PC-3 (cell line): ENCODE measurements around the gene CFD. TPM values are rescaled to one million over a fixed set of nuclear protein-coding genes. Genes with fewer than 3 reads are reported as not detected.

Experiments used
- ATAC-seq: fragments of 200-7000 bp; cut with Tn5 transposase; 2 replicates; pipeline ENCODE4 v1.9.1; 2020; ENCODE audit warnings: mild to moderate bottlenecking, moderate library complexity
- BruUV-seq: library from RNA; stranded (reverse); fragments of 400-500 nt; replicated peaks from 2 replicates; lab custom pipeline; 2021; lab: Mats Ljungman, UMichigan
- CTCF ChIA-PET: fragments of 300-600 bp; sonication (Branson Sonifier 250); formaldehyde crosslinking; loops from one replicate; lab custom pipeline; 2022; ENCODE audit warnings: antibody characterized with exemption; lab: Charles Lee
- POLR2A ChIA-PET: fragments of 300-600 bp; sonication (Branson Sonifier 250); formaldehyde crosslinking; loops from one replicate; lab custom pipeline; 2022; ENCODE audit warnings: antibody characterized with exemption; ENCODE audit not compliant: unreplicated experiment; lab: Charles Lee
- DNase-seq: peaks from one replicate; pipeline ENCODE4 v3.0.0-alpha.2; 2015
- H2AFZ ChIP-seq: fragments of 300-600 bp; sonication (generic); 2 replicates; pipeline ENCODE4 v1.6.0; 2016; ENCODE audit warnings: antibody characterized with exemption, low read length
- H3F3A ChIP-seq: fragments of 300-600 bp; sonication (generic); one replicate; pipeline ENCODE4 v1.6.0; 2017; ENCODE audit warnings: antibody characterized with exemption, low read length, control low read depth, mild to moderate bottlenecking; ENCODE audit not compliant: unreplicated experiment
- H3K27ac ChIP-seq: fragments of 300-600 bp; sonication (generic); 2 replicates; pipeline ENCODE4 v1.5.1; 2016; ENCODE audit warnings: mild to moderate bottlenecking, low read length
- H3K27me3 ChIP-seq: fragments of 300-600 bp; sonication (generic); 2 replicates; pipeline ENCODE4 v1.6.1; 2016; ENCODE audit warnings: low read length, mixed read lengths
- H3K36me3 ChIP-seq: fragments of 300-600 bp; sonication (generic); 2 replicates; pipeline ENCODE4 v1.6.1; 2016; ENCODE audit warnings: low read depth, mixed run types, low read length, mixed read lengths
- H3K4me1 ChIP-seq: fragments of 300-600 bp; sonication (generic); 2 replicates; pipeline ENCODE4 v1.5.1; 2016; ENCODE audit warnings: low read length; ENCODE audit not compliant: insufficient read depth
- H3K4me2 ChIP-seq: fragments of 300-600 bp; sonication (generic); 2 replicates; pipeline ENCODE4 v1.6.0; 2016; ENCODE audit warnings: low read length
- H3K4me3 ChIP-seq: fragments of 300-600 bp; sonication (generic); 2 replicates; pipeline ENCODE4 v1.5.1; 2016; ENCODE audit warnings: mild to moderate bottlenecking, low read length, mixed read lengths
- H3K79me2 ChIP-seq: fragments of 300-600 bp; sonication (generic); 2 replicates; pipeline ENCODE4 v1.6.1; 2017; ENCODE audit warnings: low read length, mixed read lengths
- H3K9ac ChIP-seq: fragments of 300-600 bp; sonication (generic); 2 replicates; pipeline ENCODE4 v1.6.0; 2016; ENCODE audit warnings: mild to moderate bottlenecking, low read length
- H3K9me2 ChIP-seq: fragments of 300-600 bp; sonication (generic); replicated peaks from 2 replicates; pipeline ENCODE4 v1.6.1; 2016; ENCODE audit warnings: mixed run types, low read length, mixed read lengths
- H3K9me3 ChIP-seq: fragments of 300-600 bp; sonication (generic); 2 replicates; pipeline ENCODE4 v1.6.1; 2016; ENCODE audit warnings: low read length, mixed read lengths
- H4K20me1 ChIP-seq: fragments of 300-600 bp; sonication (generic); 2 replicates; pipeline ENCODE4 v1.6.1; 2016; ENCODE audit warnings: low read length, mixed read lengths
- EZH2 ChIP-seq: fragments of 300-600 bp; sonication (generic); IDR thresholded peaks from one replicate; pipeline ENCODE4 v1.6.1; 2017; ENCODE audit warnings: antibody characterized with exemption, mild to moderate bottlenecking, low read length; ENCODE audit not compliant: unreplicated experiment
- EZH2phosphoT487 ChIP-seq: fragments of 300-600 bp; sonication (generic); IDR thresholded peaks from 2 replicates; pipeline ENCODE4 v1.6.1; 2018; ENCODE audit warnings: mild to moderate bottlenecking, antibody characterized with exemption, low read length, borderline replicate concordance
- intact Hi-C: fragments of 100-400 bp; cut with micrococcal nuclease; formaldehyde crosslinking; loops from 2 replicates; pipeline ENCODE4 v1.9.0; 2023
- total RNA-seq: library from RNA; depleted of rRNA; stranded (reverse); fragments of >200 nt; gene quantifications from 2 replicates; pipeline ENCODE4 v1.2.3, GENCODE V29; 2014
- TF ChIP-seq, protein P1 (sequence below): fragments of 300-600 bp; sonication (generic); conservative IDR thresholded peaks from 2 replicates; pipeline ENCODE4 v1.5.1; 2017; ENCODE audit warnings: antibody characterized with exemption, low read depth, mild to moderate bottlenecking, low read length

CFD gene
- total RNA-seq, 1 experiment from 2014 or later = 22.4 TPM

- Histone ChIP-seq H3K4me3 (peak overlapping the region; percentile 57), H3K4me2 (peak overlapping the region; percentile 84), H3K4me1 (peaks cover 4% of the 10 kb centered on the region; the same call in 1 of the 2 replicates), H3K9me2 (no peaks in the 10 kb centered on the region), H4K20me1 (no peaks in the 10 kb centered on the region), H3K9me3 (no peaks in the 10 kb centered on the region), H3K27me3 (peaks cover 21% of the 10 kb centered on the region), H2AFZ (peak overlapping the region; percentile 59), H3K27ac (no peak overlapping the region), H3K36me3 (no peaks in the 10 kb centered on the region), H3K9ac (no peak overlapping the region), H3F3A (no peaks in the 10 kb centered on the region), H3K79me2 (no peaks in the 10 kb centered on the region)
- CTCF ChIA-PET = no interaction called here
- intact Hi-C loops = no loop called here
- BruUV-seq = no TSS peak
- POLR2A ChIA-PET = no interaction called here
- DNase-seq (peak; percentile 31), ATAC-seq (peak; percentile 69)
- TF ChIP-seq, protein P1, sequence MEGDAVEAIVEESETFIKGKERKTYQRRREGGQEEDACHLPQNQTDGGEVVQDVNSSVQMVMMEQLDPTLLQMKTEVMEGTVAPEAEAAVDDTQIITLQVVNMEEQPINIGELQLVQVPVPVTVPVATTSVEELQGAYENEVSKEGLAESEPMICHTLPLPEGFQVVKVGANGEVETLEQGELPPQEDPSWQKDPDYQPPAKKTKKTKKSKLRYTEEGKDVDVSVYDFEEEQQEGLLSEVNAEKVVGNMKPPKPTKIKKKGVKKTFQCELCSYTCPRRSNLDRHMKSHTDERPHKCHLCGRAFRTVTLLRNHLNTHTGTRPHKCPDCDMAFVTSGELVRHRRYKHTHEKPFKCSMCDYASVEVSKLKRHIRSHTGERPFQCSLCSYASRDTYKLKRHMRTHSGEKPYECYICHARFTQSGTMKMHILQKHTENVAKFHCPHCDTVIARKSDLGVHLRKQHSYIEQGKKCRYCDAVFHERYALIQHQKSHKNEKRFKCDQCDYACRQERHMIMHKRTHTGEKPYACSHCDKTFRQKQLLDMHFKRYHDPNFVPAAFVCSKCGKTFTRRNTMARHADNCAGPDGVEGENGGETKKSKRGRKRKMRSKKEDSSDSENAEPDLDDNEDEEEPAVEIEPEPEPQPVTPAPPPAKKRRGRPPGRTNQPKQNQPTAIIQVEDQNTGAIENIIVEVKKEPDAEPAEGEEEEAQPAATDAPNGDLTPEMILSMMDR = no peak; the same call in 1 of the 2 replicates
- TF ChIP-seq EZH2phosphoT487 (no peak), EZH2 (no peak)
These were observed 16.2 kb upstream of the CFD start for GRCh38 chr19:843180-843835.

DNA sequence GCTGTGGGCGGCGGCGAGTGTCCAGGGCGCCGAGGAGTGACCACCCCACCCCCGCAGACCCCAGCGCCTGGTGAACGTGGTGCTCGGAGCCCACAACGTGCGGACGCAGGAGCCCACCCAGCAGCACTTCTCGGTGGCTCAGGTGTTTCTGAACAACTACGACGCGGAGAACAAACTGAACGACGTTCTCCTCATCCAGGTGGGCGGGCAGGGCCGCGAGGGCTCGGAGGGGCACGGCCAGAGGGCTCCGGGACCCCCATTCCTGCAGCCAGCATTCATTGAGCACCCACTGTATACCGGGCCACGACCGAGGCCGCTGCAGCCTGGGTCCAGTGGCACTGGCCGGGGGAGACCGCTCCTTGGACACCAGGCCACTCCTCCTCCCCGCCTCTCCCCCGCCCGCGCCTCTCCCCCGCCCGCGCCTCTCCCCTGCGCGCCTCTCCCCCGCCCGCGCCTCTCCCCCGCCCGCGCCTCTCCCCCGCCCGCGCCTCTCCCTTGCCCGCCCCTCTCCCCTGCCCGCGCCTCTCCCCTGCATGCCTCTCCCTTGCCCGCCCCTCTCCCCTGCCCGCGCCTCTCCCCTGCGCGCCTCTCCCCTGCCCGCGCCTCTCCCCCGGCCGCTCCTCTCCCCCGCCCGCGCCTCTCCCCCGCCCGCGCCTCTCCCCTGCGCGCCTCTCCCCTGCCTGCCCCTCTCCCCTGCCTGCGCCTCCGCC, 15.5 kb upstream of the CFD start:
- BruUV-seq = no TSS peak
- Histone ChIP-seq H3F3A (no peaks in the 10 kb centered on the region), H3K4me3 (peak overlapping the region; percentile 57; the same call in 1 of the 2 replicates), H4K20me1 (no peaks in the 10 kb centered on the region), H3K27ac (no peak overlapping the region), H3K79me2 (no peaks in the 10 kb centered on the region), H3K9me3 (no peaks in the 10 kb centered on the region), H3K36me3 (no peaks in the 10 kb centered on the region), H3K27me3 (peaks cover 23% of the 10 kb centered on the region), H3K4me1 (peaks cover 4% of the 10 kb centered on the region; the same call in 1 of the 2 replicates), H3K4me2 (peak overlapping the region; percentile 84), H3K9ac (no peak overlapping the region), H3K9me2 (no peaks in the 10 kb centered on the region), H2AFZ (peak overlapping the region; percentile 59; the same call in 1 of the 2 replicates)
- ChIA-PET POLR2A (no interaction called here), CTCF (no interaction called here)
- TF ChIP-seq EZH2phosphoT487 (no peak), EZH2 (no peak)
- TF ChIP-seq, protein P1 = no peak
- DNase-seq = no peak
- intact Hi-C loops = no loop called here
- no peak; the same call in 1 of the 2 replicates for ATAC-seq
